WTC11 (cell line): ENCODE measurements around the gene DLGAP3.
"Not testable (repeated sequence)": the region's sequence is repeated elsewhere in the genome, so short reads cannot be mapped to it uniquely, and the experiment has no call there.

Experiments used
- FOXP4 ChIP-seq: sonication (generic); formaldehyde crosslinking; IDR thresholded peaks from 2 replicates; pipeline ENCODE4 v1.8.0; 2022; ENCODE audit warnings: mild to moderate bottlenecking, missing genetic modification reagents
- HMGXB4 ChIP-seq: sonication (generic); formaldehyde crosslinking; IDR thresholded peaks from 2 replicates; pipeline ENCODE4 v1.8.1; 2023; ENCODE audit warnings: mild to moderate bottlenecking, moderate library complexity, missing genetic modification reagents
- PRDM15 ChIP-seq: sonication (generic); formaldehyde crosslinking; IDR thresholded peaks from 2 replicates; pipeline ENCODE4 v1.8.0; 2022; ENCODE audit warnings: missing genetic modification reagents
- TCF7 ChIP-seq: sonication (generic); formaldehyde crosslinking; IDR thresholded peaks from 2 replicates; pipeline ENCODE4 v1.8.0; 2022; ENCODE audit warnings: mild to moderate bottlenecking, low read depth, missing genetic modification reagents, moderate library complexity
- TF ChIP-seq, protein P1 (sequence below): fragments of 200-600 bp; IDR thresholded peaks from 2 replicates; pipeline ENCODE4 v1.8.0; 2022; ENCODE audit warnings: antibody characterized with exemption
- TF ChIP-seq, protein P2 (sequence below): sonication (generic); formaldehyde crosslinking; IDR thresholded peaks from 2 replicates; pipeline ENCODE4 v1.8.1; 2022; ENCODE audit warnings: missing genetic modification reagents, borderline replicate concordance

GRCh38 chr1:34818862-34819261 lies 110.6 kb downstream of the DLGAP3 start:
- TF ChIP-seq FOXP4, PRDM15, HMGXB4, TCF7 (CRISPR knock-in tag): not testable (repeated sequence)
- TF ChIP-seq, protein P1, sequence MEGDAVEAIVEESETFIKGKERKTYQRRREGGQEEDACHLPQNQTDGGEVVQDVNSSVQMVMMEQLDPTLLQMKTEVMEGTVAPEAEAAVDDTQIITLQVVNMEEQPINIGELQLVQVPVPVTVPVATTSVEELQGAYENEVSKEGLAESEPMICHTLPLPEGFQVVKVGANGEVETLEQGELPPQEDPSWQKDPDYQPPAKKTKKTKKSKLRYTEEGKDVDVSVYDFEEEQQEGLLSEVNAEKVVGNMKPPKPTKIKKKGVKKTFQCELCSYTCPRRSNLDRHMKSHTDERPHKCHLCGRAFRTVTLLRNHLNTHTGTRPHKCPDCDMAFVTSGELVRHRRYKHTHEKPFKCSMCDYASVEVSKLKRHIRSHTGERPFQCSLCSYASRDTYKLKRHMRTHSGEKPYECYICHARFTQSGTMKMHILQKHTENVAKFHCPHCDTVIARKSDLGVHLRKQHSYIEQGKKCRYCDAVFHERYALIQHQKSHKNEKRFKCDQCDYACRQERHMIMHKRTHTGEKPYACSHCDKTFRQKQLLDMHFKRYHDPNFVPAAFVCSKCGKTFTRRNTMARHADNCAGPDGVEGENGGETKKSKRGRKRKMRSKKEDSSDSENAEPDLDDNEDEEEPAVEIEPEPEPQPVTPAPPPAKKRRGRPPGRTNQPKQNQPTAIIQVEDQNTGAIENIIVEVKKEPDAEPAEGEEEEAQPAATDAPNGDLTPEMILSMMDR = not testable (repeated sequence)
- TF ChIP-seq, protein P2, sequence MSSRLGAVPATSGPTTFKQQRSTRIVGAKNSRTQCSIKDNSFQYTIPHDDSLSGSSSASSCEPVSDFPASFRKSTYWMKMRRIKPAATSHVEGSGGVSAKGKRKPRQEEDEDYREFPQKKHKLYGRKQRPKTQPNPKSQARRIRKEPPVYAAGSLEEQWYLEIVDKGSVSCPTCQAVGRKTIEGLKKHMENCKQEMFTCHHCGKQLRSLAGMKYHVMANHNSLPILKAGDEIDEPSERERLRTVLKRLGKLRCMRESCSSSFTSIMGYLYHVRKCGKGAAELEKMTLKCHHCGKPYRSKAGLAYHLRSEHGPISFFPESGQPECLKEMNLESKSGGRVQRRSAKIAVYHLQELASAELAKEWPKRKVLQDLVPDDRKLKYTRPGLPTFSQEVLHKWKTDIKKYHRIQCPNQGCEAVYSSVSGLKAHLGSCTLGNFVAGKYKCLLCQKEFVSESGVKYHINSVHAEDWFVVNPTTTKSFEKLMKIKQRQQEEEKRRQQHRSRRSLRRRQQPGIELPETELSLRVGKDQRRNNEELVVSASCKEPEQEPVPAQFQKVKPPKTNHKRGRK (CRISPR knock-in tag) = not testable (repeated sequence)
